Measurements from ENCODE around the gene INSRR.

Gene INSRR

DNA sequence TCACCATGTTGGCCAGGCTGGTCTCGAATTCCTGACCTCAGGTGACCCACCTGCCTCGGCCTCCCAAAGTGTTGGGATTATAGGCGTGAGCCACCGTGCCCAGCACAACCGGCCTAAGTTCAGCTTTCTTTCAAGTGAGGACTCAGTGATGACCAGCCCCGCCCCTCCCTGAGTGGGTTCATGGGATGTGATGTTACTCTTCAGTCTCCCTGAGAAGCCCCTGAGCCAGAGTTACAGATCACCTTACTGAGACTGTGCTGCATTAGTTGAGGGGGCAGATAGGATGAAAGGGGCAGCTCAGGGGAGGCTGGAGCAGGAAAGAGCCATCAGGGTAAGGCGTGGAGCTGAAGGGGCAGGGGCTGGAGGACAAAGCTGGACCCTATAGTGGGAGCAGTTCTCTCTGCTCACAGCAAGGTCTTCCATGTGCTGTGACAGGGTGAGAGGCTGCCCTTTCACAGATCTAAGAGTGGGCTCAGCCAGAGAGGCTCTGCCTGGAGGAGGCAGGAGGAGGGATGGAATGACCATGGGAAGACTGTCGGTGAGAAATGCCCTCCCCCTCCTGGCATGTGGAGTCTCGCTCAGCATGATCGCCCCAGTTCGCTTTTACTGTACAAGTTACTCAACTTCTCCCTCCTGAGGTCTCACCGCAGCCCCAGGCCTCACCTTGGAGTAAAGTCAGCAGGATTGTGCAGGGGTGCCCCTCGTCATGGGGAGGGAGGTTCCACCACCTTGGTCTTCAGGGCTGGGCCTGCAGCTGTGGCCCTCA, 55.6 kb downstream of the INSRR start:
- no peak for DNase-seq

DNA sequence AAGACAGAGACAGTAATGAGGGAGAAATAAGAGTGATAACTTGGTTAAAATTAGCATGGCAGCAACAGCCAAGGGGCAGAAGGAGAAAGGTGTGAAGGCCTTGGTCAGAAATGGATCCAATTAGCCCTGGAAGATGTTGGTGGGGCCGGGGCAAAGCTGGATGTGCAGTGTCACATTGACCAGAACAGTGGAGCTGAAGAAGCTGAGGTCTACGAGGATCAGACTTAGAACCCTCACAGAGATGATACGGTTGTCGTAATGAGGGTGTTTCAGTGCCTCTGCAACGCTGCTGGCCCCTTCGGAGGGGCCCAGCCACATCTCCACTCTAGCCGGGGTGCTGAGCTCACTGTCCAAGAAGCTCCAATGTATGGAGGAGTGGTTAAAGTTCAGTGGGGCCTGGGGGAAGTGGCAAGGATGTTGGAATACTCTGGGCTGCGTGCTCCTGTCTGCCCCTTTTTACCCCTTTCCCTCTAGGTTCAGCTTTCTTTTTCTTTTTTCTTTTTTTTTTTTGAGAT, 56.4 kb downstream of the INSRR start:
- no peak for DNase-seq

DNA sequence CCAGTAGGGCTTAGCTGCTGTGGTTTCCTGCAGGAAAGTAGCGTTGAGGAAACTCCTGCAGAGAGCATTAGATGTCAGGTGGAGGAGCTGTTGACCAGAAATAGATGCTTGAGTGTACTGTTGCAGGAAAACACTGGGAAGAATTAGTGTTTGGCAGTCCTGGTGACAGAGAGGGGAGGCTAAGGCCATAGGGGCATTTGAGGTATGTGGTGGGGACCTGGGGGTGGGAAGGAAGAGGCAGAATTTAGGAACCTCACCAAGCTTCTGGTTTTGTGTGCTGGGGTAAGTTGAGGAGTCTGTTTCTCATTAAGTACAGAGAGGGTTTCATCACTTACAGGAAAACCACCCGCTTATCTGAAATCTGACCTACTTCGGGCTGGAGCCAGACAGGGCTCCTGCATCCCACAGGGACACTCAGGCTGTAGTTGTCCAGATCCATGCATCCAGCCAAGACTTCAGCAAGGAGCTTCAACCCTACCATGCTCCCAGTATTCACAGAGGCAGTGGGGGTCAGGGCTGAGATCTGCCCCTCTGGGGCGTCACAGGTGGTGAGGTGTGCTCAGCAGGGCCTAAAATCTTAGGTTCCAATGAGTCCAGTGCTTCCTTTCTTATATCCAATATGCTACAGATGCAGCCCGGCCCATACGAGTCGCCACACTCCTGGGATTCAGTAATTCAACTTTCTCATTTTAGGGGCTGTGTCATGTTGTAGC, 57.4 kb downstream of the INSRR start:
- no peak for DNase-seq

DNA sequence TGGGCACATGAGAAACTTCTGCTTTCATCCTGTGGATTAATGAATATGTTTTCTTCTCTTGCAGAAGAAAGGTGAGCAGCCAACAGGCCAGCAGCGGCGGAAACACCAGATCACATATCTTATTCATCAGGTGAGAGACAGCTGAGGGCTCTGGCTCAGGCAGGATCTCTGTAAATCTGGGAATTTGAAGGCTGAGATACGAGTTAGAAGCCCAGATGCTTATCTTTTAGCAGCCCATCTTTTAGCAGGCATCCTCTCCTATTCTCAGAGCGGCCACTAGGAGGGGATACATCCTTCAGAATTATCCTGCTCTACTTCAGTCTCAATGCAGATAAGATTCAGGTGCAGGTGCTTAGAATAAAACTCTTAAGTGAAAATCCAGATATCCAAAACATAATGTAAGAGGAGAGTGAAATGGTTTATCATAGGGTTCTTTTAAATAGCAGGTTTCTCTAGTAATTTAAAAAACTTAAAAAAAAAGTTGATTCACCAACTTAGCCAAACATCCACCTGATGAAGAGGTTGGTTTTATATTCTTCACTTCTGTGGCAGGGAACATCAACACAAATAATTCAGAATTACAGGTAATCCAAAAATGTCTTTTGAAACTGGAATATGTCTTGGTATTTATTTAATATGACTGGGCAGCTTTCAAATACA, 61.6 kb downstream of the INSRR start:
- peak; percentile 59 for DNase-seq

DNA sequence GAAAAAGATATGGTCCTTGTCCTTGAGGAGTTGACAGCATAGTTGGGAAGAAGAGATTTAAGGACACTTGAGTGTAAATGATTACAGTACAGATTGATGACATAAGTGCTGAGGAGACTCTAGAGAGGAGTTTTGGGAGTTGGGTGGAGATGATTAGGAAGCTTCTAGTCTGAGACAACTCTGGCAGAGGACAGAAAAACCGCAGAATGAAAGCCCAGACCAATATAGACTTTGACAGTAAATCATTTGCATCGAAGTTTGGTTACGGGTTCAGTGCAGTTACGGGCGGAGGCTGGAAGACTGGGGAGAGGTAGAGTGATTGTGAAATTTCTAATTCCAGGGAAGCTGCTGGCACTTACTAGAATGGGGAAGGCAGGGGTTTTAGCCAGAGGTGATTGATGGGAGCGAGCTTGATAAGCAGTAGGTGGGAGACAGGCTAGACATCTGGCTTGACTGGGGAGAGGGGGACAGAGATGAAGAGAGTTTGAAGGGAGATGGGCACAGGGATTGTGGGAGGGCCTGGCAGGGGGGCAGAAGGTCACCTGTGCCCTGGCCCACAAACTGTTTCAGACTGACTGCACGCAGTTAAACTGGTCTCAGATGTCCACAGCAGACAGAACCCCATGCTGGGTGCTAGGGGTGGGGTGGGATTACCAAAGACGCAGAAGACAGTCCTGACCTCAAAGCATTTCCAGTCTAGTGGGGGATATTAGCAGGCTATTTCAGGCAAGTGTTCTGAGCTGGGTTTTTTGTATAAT, 62.4 kb downstream of the INSRR start:
- DNase-seq: no peak

DNA sequence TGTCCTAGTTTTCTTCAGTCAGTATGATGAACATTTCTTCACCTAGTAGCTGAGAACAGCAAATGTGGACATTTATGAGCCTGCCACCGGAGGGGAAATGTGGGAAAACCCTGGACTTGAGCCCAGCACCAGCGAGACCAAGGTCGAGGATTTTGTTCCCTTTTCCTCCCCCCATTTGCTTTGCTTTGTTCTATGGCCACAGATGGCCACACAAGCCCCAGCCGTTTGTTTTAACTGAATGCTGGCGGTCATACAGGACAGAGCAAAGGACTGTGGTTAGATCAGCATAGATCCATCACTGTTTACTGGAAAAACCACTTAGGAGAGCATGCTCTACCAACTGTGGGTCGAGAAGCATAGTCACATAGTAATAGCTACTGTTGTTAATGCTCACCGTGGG, 63.1 kb downstream of the INSRR start:
- no peak for DNase-seq

DNA sequence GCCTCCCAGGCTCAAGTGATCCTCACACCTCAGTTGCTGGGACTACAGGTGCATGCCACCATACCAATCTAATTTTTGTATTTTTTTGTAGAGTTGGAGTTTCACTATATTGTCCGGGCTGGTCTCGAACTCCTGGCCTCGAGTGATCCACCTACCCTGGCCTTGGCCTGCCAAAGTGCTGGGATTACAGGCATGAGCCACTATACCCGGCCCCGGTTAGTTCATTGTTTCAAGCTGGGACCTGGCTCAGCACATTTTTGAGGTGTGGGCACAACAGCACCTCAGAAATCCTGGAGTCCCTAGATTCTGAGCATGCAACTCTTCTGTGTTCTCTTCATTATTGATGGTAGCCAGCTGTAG, 63.6 kb downstream of the INSRR start:
- no peak for DNase-seq

DNA sequence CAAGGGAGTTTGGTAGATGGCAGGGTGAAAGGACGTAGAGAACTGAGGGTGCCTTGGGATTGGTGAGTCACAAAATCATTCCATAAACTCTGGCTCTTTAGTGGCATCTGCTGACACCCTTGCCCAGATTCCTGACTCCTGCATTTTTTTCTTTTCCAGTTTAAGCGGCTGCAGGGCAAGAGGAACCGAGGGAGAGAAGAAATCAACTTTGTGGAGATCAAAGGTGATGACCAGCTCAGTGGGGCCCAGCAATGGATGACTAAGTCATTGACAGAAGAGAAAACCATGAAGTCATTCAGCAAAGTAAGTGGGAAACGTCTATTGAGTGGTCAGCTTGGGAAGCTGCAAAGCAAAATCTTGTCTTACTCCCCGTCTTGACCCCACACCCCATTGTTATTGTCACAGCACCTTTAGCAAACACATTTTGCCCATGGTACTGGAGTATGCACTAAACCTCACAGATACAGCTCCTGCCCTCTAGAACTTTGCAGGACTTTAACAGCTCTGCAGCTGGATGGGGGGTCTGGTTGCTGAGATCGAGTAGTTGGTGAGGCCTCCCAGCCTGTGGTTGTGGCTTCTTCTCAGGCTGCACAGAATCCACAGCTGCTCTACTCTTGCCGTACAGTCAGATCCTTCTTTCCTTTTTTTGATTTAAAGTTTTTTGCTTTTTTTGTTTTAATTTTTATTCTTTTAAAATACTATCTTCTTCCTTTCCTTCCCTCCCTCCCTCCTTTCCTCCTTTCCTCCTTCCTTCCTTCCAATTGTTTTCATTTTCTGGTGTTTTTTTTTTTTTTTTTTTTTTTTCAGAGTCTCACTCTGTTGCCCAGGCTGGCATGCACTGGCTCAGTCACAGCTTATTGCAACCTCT, 64.2 kb downstream of the INSRR start:
- no peak for DNase-seq
